ENCODE results near the gene TMPRSS4.

TMPRSS4 gene

DNA sequence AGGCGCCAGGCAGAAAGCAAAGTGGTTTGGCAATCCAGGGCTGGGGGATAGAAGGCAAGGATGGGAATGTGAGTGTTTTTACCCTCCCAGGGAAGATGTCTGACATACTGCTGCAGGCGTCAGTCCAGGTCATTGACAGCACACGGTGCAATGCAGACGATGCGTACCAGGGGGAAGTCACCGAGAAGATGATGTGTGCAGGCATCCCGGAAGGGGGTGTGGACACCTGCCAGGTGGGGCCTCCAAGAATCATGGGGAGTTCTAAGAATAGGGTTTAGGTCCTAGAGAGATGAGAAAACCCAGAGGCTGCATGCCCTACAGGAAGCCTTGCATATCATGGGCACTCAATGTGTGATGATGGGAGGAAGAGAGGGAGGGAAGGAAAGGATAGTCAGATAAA is 38.2 kb downstream of the TMPRSS4 start:
- CTCF ChIA-PET: interaction anchor here (0.6 kb wide), 1 partner anchor 294 kb away, joined by 4 read pairs; no protein-coding TSS in a partner anchor
- POLR2A ChIA-PET (ENCODE audit: low non-redundant PET): no interaction called here
- TF ChIP-seq, protein P1, sequence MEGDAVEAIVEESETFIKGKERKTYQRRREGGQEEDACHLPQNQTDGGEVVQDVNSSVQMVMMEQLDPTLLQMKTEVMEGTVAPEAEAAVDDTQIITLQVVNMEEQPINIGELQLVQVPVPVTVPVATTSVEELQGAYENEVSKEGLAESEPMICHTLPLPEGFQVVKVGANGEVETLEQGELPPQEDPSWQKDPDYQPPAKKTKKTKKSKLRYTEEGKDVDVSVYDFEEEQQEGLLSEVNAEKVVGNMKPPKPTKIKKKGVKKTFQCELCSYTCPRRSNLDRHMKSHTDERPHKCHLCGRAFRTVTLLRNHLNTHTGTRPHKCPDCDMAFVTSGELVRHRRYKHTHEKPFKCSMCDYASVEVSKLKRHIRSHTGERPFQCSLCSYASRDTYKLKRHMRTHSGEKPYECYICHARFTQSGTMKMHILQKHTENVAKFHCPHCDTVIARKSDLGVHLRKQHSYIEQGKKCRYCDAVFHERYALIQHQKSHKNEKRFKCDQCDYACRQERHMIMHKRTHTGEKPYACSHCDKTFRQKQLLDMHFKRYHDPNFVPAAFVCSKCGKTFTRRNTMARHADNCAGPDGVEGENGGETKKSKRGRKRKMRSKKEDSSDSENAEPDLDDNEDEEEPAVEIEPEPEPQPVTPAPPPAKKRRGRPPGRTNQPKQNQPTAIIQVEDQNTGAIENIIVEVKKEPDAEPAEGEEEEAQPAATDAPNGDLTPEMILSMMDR (conservative IDR thresholded peaks at IDR 0.05; ENCODE audit: low read depth): no peak
- no peak for DNase-seq (ENCODE audit: low spot score)
- no peak overlapping the region for H3K27ac ChIP-seq

DNA sequence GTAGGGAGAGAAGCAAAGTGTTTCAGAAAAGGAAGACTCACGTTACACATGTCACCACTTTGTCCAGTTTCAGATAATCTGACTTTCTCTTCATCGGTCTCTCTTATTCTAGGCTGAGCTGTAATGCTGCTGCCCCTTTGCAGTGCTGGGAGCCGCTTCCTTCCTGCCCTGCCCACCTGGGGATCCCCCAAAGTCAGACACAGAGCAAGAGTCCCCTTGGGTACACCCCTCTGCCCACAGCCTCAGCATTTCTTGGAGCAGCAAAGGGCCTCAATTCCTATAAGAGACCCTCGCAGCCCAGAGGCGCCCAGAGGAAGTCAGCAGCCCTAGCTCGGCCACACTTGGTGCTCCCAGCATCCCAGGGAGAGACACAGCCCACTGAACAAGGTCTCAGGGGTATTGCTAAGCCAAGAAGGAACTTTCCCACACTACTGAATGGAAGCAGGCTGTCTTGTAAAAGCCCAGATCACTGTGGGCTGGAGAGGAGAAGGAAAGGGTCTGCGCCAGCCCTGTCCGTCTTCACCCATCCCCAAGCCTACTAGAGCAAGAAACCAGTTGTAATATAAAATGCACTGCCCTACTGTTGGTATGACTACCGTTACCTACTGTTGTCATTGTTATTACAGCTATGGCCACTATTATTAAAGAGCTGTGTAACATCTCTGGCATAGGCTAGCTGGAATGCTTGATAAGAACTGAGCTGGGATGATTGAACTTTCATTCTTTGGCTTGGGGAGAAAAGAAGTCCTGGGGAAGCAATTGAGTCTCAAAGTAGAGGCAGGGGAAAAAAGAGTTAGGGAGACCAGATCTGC is 41.1 kb downstream of the TMPRSS4 start:
- TF ChIP-seq, protein P1 (conservative IDR thresholded peaks at IDR 0.05; ENCODE audit: low read depth): no peak
- no peak for DNase-seq (ENCODE audit: low spot score)
- no peak overlapping the region for H3K27ac ChIP-seq
- POLR2A ChIA-PET (ENCODE audit: low non-redundant PET): no interaction called here
- CTCF ChIA-PET: interaction anchor here (0.5 to 1.3 kb wide), 2 partner anchors 54 to 178 kb away, joined by 3 to 4 read pairs; no protein-coding TSS in a partner anchor

DNA sequence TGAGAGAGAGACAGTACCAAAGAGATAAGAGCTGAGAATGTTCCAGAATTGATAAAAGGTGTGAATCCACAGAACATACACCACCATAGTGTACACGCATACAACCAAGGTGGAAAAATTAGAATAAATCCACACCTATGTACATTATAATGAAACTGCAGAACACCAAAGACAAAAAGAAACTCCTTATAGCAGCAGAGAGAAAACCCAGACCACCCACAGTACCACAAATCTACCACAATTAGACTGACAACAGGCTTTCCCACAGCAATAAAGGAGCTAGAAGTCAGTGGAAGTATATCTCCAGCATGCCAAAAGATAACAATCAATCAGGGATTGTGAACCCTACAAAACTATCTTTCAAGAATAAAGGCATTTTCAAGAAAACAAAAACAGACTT is 43.9 kb downstream of the TMPRSS4 start:
- TF ChIP-seq, protein P1 (conservative IDR thresholded peaks at IDR 0.05; ENCODE audit: low read depth): no peak
- CTCF ChIA-PET: no interaction called here
- POLR2A ChIA-PET (ENCODE audit: low non-redundant PET): no interaction called here
- H3K27ac ChIP-seq: no peak overlapping the region
- DNase-seq (ENCODE audit: low spot score): no peak

DNA sequence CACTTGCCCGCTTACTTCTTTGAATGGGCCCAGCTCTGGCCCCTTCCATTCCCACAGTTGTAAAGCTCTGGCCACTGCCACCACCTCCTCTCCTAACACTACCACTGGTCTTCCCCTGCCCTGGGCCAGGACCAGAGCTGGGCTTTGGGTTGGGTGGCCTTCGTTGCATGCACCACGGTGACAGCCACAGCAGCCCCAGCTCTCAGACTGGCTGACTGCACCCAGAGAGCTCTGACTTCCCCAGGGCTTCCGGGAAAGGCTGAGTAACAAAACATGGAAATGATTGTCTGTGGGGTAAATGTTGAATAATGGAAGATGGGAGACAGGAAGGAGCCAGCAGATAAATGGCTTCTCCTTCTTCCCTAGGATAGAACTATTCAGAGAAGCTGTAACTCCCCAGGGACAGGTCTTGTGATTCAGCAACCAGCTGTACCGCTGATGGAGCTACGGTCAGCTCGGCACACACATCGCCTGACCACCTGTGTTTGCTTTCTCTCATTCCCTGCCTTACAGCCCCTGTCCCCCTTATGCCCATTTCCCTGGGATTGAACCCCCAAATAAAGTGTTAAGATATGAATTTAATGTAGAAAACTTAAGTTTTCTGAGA is 48.2 kb downstream of the TMPRSS4 start:
- CTCF ChIA-PET: interaction anchor here (0.7 kb wide), 2 partner anchors 197 to 1009 kb away, joined by 3 to 8 read pairs; no protein-coding TSS in a partner anchor
- TF ChIP-seq, protein P1 (conservative IDR thresholded peaks at IDR 0.05; ENCODE audit: low read depth): no peak
- POLR2A ChIA-PET (ENCODE audit: low non-redundant PET): no interaction called here
- H3K27ac ChIP-seq: no peak overlapping the region
- DNase-seq (ENCODE audit: low spot score): no peak

DNA sequence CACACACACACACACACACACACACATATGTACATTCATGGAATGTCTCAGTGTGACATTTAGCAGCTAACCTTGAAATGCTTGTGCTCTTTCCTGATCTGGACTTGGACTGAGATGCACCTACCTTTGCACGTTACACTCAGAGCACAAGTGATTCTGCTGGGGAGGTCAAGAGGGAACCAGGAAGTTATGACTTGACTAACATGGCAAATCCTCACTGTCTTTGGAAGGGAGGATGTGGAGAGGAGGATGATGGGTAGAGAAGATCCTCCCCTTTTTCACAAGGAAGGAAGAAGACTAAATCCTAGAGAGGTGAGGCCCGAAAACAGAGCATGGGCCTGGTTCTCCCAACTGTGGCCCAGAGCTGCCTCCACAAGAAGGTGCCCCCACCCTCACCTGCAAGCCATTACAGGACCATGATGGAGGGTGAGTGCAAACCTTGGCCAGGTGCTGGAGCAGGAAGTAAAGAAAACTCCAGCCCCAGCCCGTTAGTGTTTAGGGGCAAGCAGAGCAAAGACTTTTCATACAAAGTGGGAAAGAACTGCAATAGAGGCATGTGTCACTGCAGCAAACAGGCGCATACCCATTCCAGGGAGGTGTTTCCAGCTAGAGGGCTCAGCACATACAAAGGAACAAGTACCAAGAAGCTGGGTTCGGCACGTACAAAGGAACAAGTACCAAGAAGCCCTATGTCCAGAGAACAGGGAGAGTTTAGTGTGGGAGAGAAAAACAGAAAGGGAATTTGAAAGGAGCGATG is 49.4 kb downstream of the TMPRSS4 start:
- no peak overlapping the region for H3K27ac ChIP-seq
- POLR2A ChIA-PET (ENCODE audit: low non-redundant PET): interaction anchor here (0.7 kb wide), 1 partner anchor 855 kb away, joined by 3 read pairs; no protein-coding TSS in a partner anchor
- peak; percentile 34 for DNase-seq (ENCODE audit: low spot score)
- CTCF ChIA-PET: interaction anchor here (0.6 kb wide), 1 partner anchor 54 kb away, joined by 3 read pairs; no protein-coding TSS in a partner anchor
- TF ChIP-seq, protein P1 (conservative IDR thresholded peaks at IDR 0.05; ENCODE audit: low read depth): no peak

DNA sequence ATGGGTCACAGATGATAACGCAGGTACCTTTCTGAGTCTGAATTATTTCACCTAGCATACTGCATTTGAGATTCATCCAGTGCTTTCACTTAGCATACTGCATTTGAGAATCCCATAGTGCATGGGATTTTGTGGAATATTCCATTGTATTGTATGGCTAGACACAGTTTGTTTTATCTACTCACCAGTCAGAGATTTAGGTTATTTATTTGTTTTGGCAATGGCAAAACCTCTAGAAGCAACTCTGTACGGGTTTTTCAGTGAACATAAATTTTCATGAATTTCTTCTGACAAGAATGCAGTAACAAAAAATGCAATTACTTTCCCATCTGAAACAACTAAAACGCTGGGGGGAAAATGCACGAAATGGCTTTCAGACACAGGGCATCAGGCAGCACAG is 51.4 kb downstream of the TMPRSS4 start:
- DNase-seq (ENCODE audit: low spot score): no peak
- POLR2A ChIA-PET (ENCODE audit: low non-redundant PET): no interaction called here
- CTCF ChIA-PET: no interaction called here

More for the DNA sequence above, 51.4 kb downstream of the TMPRSS4 start:
- no peak overlapping the region for H3K27ac ChIP-seq
- TF ChIP-seq, protein P1 (conservative IDR thresholded peaks at IDR 0.05; ENCODE audit: low read depth): no peak
